ENCODE results near the gene FASTK.
"Not testable (repeated sequence)": the region's sequence is repeated elsewhere in the genome, so short reads cannot be mapped to it uniquely, and the experiment has no call there.

The FASTK gene

DNA sequence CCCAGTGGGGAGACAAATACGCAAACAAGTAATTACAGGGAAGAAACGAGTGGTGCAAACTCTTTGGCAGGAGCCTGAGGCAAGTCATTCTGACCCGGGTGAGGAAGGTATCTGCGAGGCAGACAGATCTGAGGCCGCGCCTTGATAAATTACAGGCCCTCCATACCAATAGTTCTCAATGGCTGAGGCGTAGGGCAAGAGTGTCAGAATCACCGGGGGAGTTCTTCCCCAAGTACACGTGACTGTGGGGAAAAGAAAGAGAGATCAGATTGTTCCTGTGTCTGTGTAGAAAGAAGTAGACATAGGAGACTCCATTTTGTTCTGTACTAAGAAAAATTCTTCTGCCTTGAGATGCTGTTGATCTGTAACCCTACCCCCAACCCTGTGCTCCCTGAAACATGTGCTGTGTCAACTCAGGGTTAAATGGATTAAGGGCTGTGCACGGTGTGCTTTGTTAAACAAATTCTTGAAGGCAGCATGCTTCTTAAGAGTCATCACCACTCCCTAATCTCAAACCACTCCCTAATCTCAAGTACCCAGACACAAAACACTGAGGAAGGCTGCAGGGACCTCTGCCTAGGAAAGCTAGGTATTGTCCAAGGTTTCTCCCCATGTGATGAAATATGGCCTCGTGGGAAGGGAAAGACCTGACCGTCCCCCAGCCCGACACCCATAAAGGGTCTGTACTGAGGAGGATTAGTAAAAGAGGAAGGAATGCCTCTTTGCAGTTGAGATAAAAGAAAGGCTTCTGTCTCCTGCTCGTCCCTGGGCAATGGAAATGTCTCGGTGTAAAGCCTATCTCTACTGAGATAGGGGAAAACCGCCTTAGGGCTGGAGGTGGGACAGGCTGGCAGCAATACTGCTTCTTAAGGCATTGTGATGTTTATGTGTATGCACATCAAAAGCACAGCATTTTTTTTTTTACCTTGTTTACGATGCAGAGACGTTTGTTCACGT lies 53.6 kb downstream of the FASTK start:
- DNase-seq, result not testable (repeated sequence)

Measured in CD4-positive, alpha-beta T cell treated with Interleukin-17A for 4 hours (primary cell).